ENCODE results near the gene PPP2R3A.

- TF ChIP-seq MAX (IDR thresholded peaks at IDR 0.05) (no peak), EP300 (IDR thresholded peaks at IDR 0.05; ENCODE audit: borderline replicate concordance) (no peak), CEBPB (IDR thresholded peaks at IDR 0.05) (no peak), RAD21 (IDR thresholded peaks at IDR 0.05; ENCODE audit: low read depth) (no peak), USF1 (IDR thresholded peaks at IDR 0.05) (no peak)
Measured at GRCh38 chr3:136038668-136039067, 73.1 kb downstream of the PPP2R3A start.

All from Ishikawa (cell line).